Suppressor macrophage treated with lipopolysaccharide for 1 hour (primary cell): ENCODE measurements around the gene PRSS57.
A peak's percentile ranks its signal among the peaks of the same experiment; 100 is the strongest.

Experiments used
- DNase-seq, 3 donors: peaks; one replicate each; pipeline ENCODE4 v3.0.0-alpha.2; 2020 to 2022

Gene PRSS57

DNA sequence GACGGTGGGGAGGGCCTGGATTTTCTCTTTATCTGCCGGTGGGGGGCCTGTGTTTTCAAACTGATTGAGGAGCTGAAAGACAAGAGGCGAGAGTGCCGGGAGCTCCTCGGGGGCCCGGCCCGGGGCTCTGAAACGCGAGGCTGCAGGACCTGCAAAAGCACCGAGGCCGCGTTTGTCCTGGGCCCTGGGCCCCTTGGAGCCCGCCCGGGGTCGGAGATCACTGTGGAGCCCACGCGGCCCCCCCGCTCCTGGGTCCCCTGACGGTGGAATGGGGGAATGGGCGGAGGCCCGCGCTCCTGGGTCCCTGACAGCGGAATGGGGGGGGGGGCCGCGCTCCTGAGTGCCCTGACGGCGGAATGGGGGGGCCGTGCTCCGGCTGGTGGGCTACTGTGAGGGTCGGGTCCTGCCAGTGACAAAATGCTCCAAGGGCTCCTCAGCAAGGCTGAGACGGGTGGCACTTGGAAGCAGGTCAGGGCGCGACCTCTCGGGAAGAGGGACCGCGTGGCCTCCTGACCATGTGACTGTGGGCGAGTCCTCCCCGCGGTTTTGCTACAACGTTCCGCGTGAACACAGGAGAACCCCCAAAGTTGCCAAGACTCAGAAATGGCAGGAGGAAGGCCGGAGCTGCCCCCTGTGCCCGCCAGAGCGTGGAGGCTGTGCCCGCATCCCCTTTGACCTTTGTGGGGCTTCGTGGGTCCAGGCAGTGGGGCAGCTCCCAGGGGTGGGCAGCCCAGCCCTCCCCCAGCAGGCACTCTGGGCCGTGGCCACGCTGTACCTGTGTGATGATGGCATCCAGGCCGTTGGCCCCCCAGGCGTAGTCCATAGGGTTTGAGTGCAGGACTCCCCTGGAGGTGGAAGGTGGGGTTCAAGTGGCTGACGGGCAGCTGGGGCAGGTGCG lies 46.1 kb downstream of the PRSS57 start:
- DNase-seq: no peak

DNA sequence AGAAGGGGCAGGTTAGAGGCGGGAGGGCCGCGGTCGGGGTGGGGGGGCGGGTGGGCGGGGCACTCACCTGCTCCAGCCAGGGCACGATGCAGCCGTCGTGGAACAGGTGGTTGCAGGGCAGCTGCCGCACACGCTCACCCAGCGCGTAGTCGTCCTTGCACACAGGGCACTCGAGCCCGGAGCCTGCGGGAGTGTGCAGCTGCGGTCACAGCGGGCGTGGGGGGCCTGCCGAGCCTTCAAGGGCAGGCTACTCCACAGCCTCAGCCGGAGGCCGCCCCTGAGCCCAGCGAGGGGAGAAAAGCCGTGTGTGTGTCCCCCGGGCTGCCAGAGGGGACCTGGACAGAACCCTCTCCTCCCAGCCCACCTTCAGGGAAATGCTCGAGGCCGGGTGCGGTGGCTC lies 46.9 kb downstream of the PRSS57 start:
- DNase-seq: no peak

DNA sequence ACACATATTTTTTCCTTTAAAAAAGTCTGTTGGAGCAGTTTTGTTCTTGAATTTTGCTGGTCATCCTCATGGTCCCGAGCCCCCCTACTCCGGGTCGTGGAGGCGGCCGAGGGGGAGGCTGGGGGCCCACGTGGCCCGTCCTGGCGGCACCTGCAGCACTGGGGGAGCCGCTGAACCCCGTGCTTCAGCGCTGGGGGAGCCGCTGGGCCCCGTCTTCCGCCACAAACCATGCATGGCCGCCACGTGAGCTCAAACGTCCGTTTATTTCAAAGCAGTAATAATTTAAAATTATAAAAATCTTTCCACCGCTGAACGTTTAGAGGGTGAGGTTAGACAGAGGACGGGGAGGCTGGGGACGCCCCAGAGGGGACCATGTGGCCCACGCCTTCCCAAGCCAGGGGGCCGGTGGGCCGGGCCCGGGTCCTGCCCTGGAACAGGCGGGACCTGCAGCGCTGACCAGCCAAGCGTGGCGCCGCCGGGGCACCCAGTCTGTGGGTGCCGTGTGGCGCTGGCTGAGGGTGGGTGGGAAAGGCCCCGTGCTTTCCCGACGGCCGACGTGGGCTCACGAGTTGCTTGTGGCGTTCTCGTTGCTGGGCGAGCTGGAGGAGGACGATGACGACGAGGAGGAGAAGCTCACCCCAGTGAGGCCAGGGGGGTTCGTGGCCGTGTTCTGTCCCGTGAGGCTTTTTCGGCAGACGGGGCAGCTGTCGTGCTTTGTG lies 47.5 kb downstream of the PRSS57 start:
- DNase-seq: no peak

DNA sequence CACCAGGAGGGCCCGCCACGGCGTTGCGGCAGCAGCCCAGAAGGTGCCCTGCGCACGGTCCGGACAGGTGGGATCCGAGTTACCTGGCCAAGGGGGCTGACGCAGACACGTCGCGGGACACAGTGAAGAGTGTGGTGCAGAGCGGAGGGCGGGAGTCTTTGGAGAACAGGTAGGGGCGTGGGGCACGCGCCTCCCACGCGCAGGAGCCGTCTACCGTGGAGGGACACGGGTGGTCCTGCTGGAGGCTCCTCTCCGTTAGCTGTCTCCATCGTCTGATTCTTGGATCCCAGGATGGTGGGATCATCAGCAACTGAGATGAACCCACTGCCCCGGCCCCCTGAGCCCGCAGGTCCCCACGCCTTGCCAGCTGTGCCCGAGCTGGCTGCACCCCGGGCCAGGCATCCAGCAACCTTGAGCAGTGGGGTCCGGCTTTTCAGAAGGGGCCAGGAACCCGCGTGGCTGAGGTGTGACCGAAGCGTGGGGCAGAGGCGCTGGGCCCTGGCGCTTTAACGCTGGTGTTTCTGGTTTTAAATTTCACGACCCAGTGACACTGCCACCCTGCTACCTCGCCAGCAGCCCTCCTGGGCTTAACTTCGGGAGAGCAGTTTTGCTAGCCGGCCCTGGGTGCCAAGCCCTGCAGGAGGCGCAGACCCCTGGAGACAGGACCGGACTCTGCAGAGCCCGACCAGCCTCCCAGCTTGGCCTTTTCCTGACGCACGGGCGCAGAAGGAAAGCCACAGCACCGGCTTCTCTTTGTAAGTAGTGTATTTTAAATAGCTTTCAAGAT lies 48.3 kb downstream of the PRSS57 start:
- no peak for DNase-seq

DNA sequence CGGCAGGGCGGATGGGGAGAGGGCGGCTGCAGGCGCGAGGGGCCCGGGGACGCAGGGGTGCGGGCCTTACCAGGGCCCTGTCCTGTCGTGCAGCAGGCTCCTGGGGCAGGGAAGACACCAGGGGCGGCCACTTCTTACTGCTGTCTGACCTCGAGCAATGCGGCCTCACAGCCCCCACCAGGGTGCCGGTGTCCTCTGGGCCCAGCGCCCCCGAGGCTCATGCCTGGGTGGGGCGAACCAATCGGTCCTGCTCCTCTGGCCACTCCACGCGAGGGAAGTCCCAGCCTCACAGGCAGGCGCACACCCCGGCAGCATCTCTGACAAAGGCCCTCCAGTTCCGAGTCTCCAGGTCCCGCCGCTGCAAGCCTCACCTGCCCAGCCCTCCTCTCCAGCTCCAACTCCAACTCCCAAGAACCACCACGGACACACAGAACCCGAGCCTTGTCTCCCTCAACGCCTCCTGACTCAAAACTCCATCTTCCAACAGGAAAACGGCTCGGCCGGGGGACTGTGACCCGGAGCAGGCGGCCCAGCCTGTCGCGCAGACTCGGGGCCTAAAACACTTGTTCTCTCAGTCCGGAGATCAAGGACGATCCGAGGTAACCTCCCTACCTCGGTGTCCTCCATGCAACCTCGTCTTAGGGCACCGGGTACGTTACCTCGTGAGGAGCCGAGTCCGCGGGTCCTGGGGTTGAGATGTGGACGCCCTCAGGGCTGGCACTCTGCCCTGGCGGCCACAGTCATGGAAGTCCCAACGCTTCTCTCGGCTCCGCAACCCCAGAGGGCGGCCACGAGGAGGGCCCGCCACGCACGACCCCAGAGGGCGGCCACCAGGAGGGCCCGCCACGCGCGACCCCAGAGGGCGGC lies 49.1 kb downstream of the PRSS57 start:
- DNase-seq: no peak

DNA sequence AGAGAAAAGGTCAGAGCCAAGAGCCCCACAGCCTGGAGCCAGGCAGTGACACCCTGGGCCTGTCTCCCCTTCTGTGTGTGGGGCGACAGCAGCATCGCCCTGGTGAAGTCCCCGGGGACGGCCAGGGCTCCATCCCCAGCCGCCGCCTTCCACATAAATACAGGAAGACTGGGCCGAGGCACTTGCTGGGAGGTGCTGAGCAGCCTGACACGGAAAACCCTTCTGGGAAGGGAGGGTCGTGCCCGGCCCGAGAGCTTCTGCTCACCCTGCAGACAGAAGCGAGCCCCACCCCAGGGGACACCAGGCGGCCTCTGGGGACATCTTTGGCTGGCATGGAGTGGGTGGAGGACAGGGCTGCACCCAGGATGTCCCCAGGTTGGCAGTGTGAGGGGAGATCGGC lies 50.5 kb downstream of the PRSS57 start:
- DNase-seq: no peak

DNA sequence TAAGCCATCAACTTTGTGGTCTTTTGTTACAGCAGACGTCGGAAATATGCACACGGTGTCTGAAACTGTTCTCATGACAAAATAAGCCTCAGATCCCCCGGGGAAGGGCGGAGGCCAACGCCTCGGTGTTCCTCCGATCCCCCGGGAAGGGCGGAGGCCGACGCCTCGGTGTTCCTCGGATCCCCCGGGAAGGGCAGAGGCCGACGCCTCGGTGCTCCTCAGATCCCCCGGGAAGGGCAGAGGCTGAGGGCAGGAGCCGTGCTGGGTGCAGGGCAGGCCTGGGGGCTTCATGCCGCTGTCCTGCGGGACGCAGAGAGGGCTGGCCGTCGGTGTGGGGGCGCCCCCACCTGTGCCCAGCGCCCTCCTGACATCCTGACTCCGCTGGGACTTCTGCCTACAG lies 50.9 kb downstream of the PRSS57 start:
- DNase-seq: no peak

DNA sequence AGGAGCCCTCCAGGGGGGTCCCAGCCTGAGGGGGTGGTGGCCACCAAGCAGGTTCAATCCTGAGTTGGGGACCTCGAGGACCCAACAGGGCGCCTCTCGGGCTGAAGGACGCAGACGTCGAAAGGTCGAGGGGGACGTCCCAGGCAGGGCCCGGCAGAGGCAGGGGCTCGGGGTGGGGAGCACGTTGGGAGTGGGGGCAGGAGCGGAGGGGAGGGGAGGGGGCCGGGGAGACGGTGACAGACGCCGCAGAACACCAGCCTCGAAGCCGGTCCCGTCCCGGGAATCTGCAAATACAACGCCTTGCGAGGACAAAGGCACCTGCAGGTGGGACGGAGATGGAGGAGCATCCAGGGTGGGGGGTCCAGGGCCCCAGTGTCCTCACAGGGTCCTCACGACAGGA lies 51.5 kb downstream of the PRSS57 start:
- no peak for DNase-seq

DNA sequence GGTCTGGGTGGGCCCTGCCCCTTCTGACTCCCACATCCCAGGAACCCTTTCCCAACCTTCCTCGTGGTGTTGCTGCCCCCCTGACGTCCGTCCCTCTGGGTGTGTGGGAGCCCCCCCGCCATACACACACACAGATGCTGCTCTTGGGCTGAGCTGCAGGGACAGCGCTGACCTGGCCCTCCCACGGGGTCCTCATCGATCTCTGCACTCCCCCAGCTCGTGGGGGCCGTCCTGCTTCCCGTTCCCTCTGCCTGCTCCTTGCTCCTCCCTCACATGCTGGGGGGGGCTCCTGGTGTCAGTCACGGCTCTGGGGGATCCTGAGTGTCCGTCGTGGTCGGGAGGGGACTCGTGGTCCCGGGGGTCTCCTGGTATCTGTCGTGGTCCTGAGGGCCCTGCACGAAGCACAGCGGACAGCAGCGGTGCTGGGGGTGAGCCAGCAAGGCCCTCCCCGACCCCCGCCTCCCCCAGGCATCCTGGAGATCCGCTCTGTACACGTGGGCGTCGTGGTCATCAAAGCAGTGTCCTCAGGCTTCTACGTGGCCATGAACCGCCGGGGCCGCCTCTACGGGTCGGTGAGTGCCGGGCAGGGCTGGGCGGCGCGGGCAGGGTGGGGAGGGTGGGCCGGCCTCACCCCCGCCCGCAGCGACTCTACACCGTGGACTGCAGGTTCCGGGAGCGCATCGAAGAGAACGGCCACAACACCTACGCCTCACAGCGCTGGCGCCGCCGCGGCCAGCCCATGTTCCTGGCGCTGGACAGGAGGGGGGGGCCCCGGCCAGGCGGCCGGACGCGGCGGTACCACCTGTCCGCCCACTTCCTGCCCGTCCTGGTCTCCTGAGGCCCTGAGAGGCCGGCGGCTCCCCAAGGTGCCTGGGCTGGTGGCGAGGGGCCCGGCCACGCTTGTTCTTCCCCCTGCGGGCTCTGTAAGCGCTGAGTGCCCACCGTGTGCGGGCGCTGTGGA lies 52.2 kb downstream of the PRSS57 start:
- no peak for DNase-seq

DNA sequence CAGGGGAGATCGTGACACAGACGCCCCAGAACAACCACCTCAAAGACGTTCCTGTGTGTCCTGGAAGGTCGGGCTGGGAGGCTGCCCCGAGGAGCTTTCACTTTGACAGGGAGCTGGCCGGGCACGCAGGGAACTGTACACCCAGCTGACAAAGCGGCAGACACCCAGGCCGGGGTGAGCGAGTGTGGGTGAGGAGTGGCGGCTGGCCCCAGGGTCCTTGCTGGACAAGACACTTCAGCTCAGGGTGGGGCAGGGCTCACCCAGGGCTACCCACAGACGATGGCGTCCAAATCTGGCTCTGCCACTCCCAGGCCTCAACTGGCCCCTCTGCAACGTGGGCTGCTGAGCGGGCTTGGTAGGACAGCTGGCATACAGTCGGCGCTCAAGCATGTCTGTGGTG lies 53.5 kb downstream of the PRSS57 start:
- no peak for DNase-seq

DNA sequence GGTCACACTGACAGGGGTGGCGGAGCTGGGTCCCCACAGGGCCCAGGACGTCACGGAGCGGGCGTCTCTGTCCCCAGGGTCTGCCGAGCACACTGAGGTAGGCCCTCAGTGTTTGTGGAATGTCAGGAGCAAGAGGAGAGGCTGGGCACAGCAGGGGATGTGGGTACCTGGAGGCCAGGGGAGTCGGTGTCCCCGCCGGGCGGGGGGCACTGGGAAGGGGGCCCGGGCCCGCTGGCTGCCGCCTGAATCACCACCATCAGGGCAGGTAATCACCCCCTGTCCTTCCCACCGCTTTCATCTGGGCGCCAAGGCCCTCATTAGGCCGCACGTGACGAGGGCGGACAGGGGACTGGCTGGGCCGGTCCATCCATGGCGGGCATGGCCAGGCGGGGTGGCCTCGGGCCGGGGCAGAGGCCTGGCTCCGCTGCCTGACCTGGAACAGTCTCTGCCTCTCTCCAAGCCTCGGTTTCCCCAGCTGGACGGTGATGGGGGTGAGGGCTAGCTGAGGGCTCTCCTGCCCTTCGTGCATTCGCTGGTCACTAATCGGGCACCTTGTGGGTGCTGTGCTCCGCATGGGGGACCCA lies 54.6 kb downstream of the PRSS57 start:
- no peak for DNase-seq

DNA sequence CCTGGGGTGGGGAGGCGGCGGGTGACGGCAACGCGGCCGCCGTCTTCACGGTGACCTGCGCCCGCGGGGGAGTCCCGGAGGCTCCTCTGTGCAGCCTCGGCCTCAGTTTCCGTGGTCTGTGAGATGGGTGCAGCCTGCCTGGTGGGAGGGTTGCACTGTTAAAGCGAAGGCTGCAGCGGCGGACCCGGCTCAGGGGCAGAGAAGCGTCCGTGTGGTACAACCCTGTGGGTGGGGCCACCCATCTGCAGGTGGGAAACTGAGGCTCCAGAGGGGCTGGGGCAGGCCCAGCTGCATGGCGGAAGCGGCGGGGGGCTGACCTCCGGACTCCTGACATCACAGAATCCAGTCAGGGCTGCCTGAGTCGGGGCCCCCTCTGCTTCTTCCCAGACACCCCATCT lies 55.1 kb downstream of the PRSS57 start:
- DNase-seq: no peak

DNA sequence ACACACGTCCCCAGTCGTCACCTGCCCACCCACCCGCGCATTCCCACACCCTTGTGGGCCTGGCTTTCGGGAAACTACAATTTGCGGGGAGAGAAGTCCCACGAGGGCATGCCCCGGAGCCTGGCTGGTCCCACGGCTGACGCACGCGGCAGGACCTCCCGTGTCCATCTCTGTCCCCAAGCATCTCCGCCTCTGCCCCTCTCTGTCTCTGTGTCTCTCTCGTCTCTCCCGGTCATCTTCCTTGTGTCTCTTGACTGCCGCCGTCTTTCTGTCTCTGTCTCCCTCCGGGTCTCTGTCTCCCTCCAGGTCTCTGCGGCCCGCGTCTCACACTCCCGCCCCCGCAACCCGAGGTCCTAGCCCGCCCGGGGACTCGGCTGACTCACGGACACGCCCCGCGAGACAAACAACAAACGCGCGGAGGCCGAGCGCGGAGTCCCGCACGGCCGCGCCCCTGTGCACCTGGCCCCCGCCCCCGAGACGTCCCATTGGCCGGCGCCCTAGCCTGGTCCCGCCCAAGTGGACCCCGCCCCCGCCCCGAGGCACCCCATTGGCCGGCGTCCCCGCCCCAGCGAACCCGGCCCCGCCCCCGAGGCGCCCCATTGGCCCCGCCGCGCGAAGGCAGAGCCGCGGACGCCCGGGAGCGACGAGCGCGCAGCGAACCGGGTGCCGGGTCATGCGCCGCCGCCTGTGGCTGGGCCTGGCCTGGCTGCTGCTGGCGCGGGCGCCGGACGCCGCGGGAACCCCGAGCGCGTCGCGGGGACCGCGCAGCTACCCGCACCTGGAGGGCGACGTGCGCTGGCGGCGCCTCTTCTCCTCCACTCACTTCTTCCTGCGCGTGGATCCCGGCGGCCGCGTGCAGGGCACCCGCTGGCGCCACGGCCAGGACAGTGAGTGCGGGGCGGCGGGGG lies 55.7 kb downstream of the PRSS57 start, which contains the start of gene FGF22:
Gene FGF22, plus strand, starts transcription at position 627 of the 908 bp plus-strand sequence. Its CDS starts 47 bp downstream, at position 674.
- DNase-seq: peak; percentile 92 to 99 (median 99)

DNA sequence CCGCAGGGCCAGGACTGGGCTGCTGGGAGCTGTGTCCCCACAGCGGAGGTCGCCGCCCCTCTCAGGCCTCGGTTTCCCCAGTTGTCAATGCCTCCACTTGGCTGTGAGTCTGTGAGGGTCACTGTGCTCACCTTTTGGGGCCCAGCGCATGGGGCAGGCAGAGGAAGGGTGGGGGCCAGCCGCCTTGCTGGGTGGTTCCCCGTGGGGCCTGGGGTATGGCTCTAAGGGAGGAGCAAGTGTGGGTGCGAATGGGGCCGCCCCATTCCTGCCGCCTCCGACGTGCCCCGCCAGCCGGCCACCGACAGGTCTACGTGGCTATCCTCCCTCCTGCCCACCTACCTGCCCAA lies 56.4 kb downstream of the PRSS57 start:
- DNase-seq: no peak
